GM11168 (cell line): Measurements from ENCODE around the gene TMEM41A.
"Not testable (repeated sequence)": the region's sequence is repeated elsewhere in the genome, so short reads cannot be mapped to it uniquely, and the experiment has no call there.

Experiments used
- in situ Hi-C: fragments of 300-500 bp; cut with MboI; formaldehyde crosslinking; loops from one replicate; pipeline ENCODE4 v1.12.0; 2022; ENCODE audit warnings: low sequenced_read_pairs; ENCODE audit not compliant: unreplicated experiment

TMEM41A gene

DNA sequence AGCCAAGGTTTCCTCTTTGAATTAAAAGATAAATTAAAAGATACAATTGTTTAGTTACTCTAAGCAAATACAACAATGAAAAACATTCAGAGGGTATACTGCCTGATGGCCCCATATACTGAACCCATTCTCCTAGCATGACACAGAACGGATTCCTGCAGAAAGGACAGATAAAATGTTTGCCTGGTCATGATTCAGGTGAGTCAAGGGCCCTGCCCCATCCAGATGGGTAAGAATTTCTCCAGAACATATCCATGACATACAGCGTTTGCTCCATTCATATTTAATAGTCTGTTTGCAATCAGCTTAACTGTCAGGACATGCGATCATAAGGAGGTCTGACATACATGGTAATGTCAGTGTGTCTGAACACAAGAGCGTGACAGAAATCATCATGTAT is 8.6 kb downstream of the TMEM41A start:
- in situ Hi-C loops, result no loop called here

DNA sequence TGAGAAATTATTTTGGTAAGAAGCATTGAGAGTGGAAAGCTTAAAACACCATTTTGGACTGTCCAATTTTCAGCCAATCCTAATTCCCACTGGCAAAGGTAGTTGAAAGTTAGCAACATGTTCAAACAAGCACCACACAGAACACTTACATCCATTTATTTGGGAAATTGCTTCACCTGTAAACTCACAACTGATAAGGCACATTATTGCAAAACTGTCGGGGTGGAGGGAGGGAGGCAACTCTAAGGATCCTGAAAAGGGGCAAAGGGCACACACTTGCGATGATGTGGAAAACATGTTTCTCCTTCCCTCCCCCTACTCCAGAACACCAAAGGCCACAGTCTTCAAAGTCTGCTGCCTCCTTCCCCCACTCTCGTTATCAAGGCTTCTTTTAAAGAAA is 9.4 kb downstream of the TMEM41A start:
- in situ Hi-C loops, result no loop called here

DNA sequence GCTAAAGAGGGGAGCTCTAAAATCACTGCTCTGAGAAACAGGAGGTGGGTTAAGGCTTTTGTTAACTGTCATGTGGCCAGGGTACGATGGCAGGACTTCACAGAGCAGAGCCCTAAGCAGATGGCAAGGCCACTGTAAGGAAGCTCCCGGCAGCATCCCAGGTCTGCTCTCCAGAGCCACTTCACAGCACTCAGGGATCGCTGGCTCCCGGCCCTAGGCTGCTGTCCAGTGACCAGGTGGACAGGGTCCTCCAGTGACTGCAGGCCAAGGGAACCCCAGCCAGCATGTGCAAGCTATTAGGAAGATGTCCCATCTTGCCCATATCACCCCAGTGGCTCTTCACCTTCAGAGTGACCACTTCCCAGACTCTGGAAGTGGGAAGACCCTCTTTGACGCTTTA is 10.4 kb downstream of the TMEM41A start:
- in situ Hi-C loops, result no loop called here

DNA sequence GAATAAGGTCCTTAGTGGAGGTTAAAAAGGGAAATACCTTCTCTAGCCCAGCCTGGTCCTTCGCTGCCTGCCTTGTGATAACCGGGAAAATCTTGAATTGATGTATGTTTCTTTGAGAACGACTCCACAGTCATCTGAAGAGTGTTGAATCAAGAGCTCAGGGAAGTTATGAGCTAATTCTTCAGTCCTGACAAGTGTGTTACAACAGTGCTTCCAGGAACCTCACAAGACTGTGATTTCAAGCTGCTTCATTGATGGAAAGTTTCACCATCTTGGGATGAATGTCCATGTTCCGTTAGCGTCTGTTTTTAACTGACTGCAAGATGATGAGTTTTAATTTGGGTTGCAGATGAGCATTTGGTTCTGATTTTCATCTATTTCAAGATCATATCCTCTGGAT is 12.4 kb downstream of the TMEM41A start:
- in situ Hi-C loops, result no loop called here

GRCh38 chr3:185484296-185484695 is 14.5 kb downstream of the TMEM41A start:
- in situ Hi-C loops, result no loop called here

GRCh38 chr3:185479373-185479945 is 19.4 kb downstream of the TMEM41A start:
- in situ Hi-C loops, result no loop called here

- in situ Hi-C loops, result no loop called here
Observed at GRCh38 chr3:185477316-185477715, 21.5 kb downstream of the TMEM41A start.

- in situ Hi-C loops, result not testable (repeated sequence)
Observed at GRCh38 chr3:185474922-185475321, 23.9 kb downstream of the TMEM41A start.

DNA sequence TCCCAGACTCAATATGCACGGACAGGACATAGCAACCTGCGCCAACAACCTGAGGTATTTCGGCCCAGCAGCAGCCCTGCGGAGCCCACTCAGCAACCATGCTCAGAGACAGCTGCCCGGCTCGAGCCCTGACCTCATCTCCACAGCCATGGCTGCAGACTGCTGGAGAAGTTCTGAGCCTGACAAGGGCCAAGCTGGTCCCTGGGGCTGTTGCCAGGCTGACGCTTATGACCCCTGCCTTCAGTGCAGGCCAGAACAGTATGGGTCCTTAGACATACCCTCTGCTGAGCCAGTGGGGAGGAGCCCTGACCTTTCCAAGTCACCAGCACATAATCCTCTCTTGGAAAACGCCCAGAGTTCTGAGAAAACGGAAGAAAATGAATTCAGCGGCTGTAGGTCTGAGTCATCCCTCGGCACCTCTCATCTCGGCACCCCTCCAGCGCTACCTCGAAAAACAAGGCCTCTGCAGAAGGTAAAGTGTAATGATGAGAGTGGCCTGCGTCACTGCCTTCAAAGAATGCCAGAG is 25.5 kb downstream of the TMEM41A start:
- in situ Hi-C loops, result no loop called here

DNA sequence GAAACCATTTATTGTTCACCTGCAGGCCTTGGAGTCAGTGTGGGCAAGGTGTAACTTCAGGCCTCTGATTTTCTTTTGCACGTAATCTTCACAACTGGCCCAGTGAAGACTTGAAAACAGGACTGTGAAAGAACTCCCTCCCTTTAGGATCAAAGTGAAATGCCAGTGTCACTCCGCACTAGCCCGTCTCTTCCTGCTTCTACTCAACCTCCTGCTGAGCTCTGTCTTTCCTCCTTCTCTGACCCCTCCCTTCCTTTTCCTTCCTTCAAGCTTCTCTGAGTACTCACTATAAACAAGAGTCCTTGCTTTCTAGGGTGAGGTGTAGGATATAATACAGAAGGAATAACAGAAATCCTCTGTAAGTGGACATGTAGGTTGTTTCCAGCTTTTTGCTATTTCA is 28.5 kb downstream of the TMEM41A start:
- in situ Hi-C loops, result no loop called here

- in situ Hi-C loops, result no loop called here
Observed at GRCh38 chr3:185469542-185469941, 29.3 kb downstream of the TMEM41A start.

DNA sequence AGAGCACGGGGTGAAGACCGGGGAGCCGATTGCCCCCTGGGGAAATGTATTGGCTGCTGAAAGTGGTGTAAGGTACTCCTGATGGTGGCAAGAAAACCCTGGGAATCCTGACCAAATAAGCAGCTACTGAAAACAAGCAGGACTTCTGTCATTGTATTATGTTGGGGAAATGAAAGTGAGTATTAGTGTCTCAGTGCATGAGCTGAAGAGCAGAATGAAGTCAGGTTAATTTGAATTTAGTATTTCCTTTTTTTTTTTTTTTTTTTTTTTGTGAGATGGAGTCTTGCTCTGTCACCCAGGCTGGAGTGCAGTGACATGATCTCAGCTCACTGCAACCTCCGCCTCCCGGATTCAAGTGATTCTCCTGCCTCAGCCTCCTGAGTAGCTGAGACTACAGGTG is 32.7 kb downstream of the TMEM41A start:
- in situ Hi-C loops, result not testable (repeated sequence)

DNA sequence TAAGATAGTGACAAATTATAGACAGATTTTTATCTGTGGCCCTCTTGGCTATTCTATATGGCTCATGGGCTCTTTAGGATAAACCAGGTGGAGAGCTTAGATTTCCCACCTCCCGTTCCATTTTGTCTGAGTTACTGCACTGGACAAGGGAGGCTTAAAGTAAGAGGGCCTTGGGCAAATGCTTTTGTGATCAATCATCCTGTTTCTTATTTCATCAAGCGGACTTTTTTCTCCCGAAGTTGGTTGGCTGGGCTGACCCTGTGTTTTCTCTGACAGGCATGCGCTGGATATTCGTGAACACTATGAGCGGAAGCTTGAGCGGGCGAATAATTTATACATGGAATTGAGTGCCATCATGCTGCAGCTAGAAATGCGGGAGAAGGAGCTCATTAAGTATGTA is 33.4 kb downstream of the TMEM41A start:
- in situ Hi-C loops, result no loop called here

- in situ Hi-C loops, result no loop called here
Observed at GRCh38 chr3:185460719-185461350, 38.0 kb downstream of the TMEM41A start.

DNA sequence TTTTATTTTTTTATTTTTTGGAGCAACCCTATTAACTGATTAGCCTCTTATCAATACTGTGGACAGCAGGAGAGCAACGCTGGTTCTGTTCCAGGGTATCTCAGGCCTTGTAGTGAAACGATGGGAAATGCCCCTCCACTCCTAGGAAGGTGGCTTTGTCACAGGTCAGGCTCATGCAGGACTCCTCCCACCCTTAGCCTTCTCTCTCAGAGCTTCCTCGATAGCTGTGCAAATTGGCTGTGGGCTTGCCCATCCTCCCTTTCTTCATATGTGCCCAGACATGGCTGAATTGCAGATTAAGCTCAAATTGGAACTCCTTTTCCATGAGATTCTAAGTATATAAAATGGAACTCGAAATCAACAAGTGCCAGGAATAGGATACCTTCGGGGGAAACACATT is 38.5 kb downstream of the TMEM41A start:
- in situ Hi-C loops, result no loop called here

DNA sequence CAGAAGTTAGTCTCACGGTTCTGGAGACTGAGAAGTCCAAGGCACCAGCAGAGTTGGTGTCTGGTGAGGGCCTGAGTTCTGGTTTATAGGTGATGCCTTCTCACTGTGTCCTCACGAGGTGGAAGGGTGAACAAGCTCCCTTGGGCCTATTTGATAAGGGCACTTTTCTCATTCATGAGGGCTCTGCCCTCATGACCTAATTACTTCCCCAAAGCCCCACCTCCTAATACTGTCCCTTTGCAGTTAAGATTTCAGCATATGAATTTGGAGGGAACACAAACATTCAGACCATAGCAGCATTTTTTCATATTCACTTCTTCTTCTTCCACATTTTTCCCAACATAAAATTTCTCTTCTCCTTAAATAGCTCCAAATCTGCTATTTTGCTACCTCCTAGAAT is 41.5 kb downstream of the TMEM41A start:
- in situ Hi-C loops, result no loop called here

- in situ Hi-C loops, result not testable (repeated sequence)
Observed at GRCh38 chr3:185451432-185451831, 47.4 kb downstream of the TMEM41A start.

DNA sequence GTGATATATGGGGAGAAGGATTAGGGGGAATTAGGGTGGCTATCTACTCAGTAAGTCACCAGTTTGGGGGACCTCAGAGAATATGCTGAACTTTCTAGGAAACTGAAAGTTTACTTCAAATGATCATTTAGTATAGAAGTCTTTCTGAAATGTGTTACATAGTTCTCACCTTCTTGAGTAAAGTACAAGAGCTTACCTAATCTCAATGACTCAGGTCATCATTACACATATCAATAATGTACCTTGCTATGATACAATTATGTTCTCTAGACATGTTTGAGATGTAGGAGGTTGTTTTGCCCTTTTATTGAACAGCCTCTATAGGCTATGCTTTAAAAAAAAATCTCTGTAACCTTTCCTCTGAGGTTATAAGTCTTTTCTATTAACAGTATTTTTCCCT is 50.7 kb downstream of the TMEM41A start:
- in situ Hi-C loops, result no loop called here

- in situ Hi-C loops, result no loop called here
Observed at GRCh38 chr3:185444329-185444728, 54.5 kb downstream of the TMEM41A start.

- in situ Hi-C loops, result no loop called here
Observed at GRCh38 chr3:185442031-185442430, 56.8 kb downstream of the TMEM41A start.

DNA sequence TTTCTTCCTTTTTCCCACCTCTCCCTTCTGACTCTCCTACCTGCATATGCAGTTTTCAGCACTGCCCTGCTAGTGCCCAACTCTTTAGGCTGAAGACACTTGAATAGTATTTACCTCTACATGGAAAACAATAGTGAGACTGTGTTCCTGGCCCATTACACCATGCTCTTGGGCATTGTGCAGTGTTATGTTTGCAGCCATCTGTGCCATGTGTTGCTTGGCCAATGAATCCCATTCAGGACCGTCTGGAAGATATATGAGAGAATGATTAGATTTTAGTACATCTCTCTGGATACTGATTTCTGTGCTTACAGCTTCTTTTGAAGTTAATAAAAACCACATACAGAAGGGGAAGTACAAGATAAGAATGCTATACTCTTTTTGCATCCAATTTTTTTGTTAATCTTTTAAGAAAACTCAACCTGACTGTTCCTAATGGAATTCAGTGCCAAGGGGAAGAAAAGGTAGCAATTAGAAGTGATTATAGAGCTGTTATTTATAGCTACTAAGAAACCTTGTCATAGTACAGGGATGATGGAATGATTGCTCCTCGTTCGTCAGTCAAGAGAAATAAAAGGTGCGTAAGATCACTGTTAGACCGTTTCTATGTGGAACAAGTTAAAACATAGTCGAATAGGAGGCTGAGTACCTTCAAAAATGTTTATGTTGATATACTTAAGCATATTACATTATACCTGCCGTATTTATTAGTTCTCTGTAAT is 58.9 kb downstream of the TMEM41A start:
- in situ Hi-C loops, result no loop called here
